Upper lobe of right lung (tissue), 1 donor: Measurements from ENCODE around the gene PROP1. TPM values are rescaled to one million over a fixed set of nuclear protein-coding genes. Genes with fewer than 3 reads are reported as not detected.

Experiments
- ATAC-seq: fragments of 200-7000 bp; cut with Tn5 transposase; one replicate; pipeline ENCODE4 v1.9.1; 2020; ENCODE audit warnings: mild to moderate bottlenecking, moderate library complexity
- DNase-seq: peaks from one replicate; pipeline ENCODE4 v3.0.0-alpha.2; 2020
- H3K27ac ChIP-seq: fragments of 200-600 bp; one replicate; pipeline ENCODE4 v1.8.0; 2022
- H3K27me3 ChIP-seq: fragments of 200-600 bp; one replicate; pipeline ENCODE4 v1.8.0; 2022; ENCODE audit warnings: mild to moderate bottlenecking
- H3K36me3 ChIP-seq: fragments of 200-600 bp; one replicate; pipeline ENCODE4 v1.8.0; 2022
- H3K4me1 ChIP-seq: fragments of 200-600 bp; one replicate; pipeline ENCODE4 v1.8.0; 2022
- H3K4me3 ChIP-seq: fragments of 200-600 bp; one replicate; pipeline ENCODE4 v1.8.0; 2022; ENCODE audit warnings: mild to moderate bottlenecking
- H3K9me3 ChIP-seq: fragments of 200-600 bp; one replicate; pipeline ENCODE4 v1.8.0; 2022
- CTCF ChIP-seq: fragments of 200-600 bp; IDR thresholded peaks from one replicate; pipeline ENCODE4 v1.8.0; 2022; ENCODE audit warnings: antibody characterized with exemption
- intact Hi-C: fragments of 100-400 bp; cut with DNase I; formaldehyde crosslinking; loops from one replicate; pipeline ENCODE4 v1.11.0; 2022
- total RNA-seq: library from RNA; stranded (reverse); fragmentation: NEBNext Ultra II Directional; extraction: Animal tissue kit (Norgen Biotek cat#: 25700); gene quantifications from one replicate; pipeline ENCODE4 v1.2.1, GENCODE V29; 2021
- donor health status: DM: no; HTN: yes; CAD: no; lungs with severe emphysema.

The PROP1 gene
- total RNA-seq, 1 donor from 2014 or later = not detected

- intact Hi-C loops = no loop called here
- peaks cover 18% of the 10 kb centered on the region for H3K27me3 ChIP-seq
These were observed 1.3 kb upstream of the PROP1 start for GRCh38 chr5:177997319-177997670.

GRCh38 chr5:177996660-177997318 is 747 bp upstream of the PROP1 start:
- Histone ChIP-seq H3K4me1 (no peaks in the 10 kb centered on the region), H3K9me3 (no peaks in the 10 kb centered on the region), H3K27ac (no peak overlapping the region), H3K36me3 (no peaks in the 10 kb centered on the region), H3K27me3 (peaks cover 18% of the 10 kb centered on the region), H3K4me3 (no peak overlapping the region)
- intact Hi-C loops = no loop called here
- TF ChIP-seq CTCF = no peak
- ATAC-seq (no peak), DNase-seq (no peak)

More at GRCh38 chr5:177997319-177997670, 1.3 kb upstream of the PROP1 start:
- Histone ChIP-seq H3K9me3 (no peaks in the 10 kb centered on the region), H3K36me3 (no peaks in the 10 kb centered on the region), H3K4me3 (no peak overlapping the region), H3K4me1 (no peaks in the 10 kb centered on the region), H3K27ac (no peak overlapping the region)
- TF ChIP-seq CTCF = no peak
- no peak for ATAC-seq
- no peak for DNase-seq

GRCh38 chr5:177994561-177995190 is 1.4 kb downstream of the PROP1 start:
- Histone ChIP-seq H3K36me3 (no peaks in the 10 kb centered on the region), H3K4me1 (no peaks in the 10 kb centered on the region), H3K27me3 (peaks cover 6% of the 10 kb centered on the region), H3K4me3 (no peak overlapping the region), H3K9me3 (no peaks in the 10 kb centered on the region), H3K27ac (no peak overlapping the region)
- DNase-seq (no peak), ATAC-seq (no peak)
- intact Hi-C loops = no loop called here
- no peak for TF ChIP-seq CTCF

- no peak for TF ChIP-seq CTCF
- H3K36me3 ChIP-seq = no peaks in the 10 kb centered on the region
- intact Hi-C loops = no loop called here
- H3K27ac ChIP-seq = no peak overlapping the region
- H3K4me3 ChIP-seq = no peak overlapping the region
- H3K9me3 ChIP-seq = no peaks in the 10 kb centered on the region
- H3K27me3 ChIP-seq = peaks cover 4% of the 10 kb centered on the region
- H3K4me1 ChIP-seq = no peaks in the 10 kb centered on the region
- ATAC-seq (no peak), DNase-seq (no peak)
These were observed 2.0 kb downstream of the PROP1 start for GRCh38 chr5:177994063-177994462.

- Histone ChIP-seq H3K4me1 (no peaks in the 10 kb centered on the region), H3K36me3 (no peaks in the 10 kb centered on the region), H3K27ac (no peak overlapping the region), H3K9me3 (no peaks in the 10 kb centered on the region), H3K27me3 (peaks cover 4% of the 10 kb centered on the region), H3K4me3 (no peak overlapping the region)
- no peak for DNase-seq
- intact Hi-C loops = no loop called here
- TF ChIP-seq CTCF = no peak
- ATAC-seq = no peak
These were observed 3.6 kb downstream of the PROP1 start for GRCh38 chr5:177992466-177992865.
